Lung (tissue), 16 donors: Measurements from ENCODE around the gene MYL7. TPM values are rescaled to one million over a fixed set of nuclear protein-coding genes. Genes with fewer than 3 reads are reported as not detected.

Experiments
- ATAC-seq: fragments of 200-7000 bp; cut with Tn5 transposase; one replicate; pipeline ENCODE4 v1.9.1; 2020; ENCODE audit warnings: moderate number of reproducible peaks; ENCODE audit not compliant: insufficient read depth, low FRiP score
- DNase-seq, 3 donors: peaks; one replicate each; pipeline ENCODE4 v3.0.0-alpha.2; 2013 to 2017
- H3K27ac ChIP-seq, 2 donors: one replicate each; pipeline ENCODE4 v1.5.1; 2013; ENCODE audit warnings: mild to moderate bottlenecking in 2 of 2, moderate library complexity in 2 of 2, control low read depth in 1 of 2, inconsistent platforms in 1 of 2, low read depth in 1 of 2, low read length in 1 of 2
- H3K27me3 ChIP-seq, 3 donors: one replicate each; pipeline ENCODE4 v1.5.1; 2013; ENCODE audit warnings: low read length in 2 of 3; ENCODE audit not compliant: control insufficient read depth in 3 of 3, insufficient read depth in 3 of 3
- H3K36me3 ChIP-seq, 4 donors: one replicate each; pipeline ENCODE4 v1.5.1; 2013; ENCODE audit warnings: low read length in 4 of 4, mild to moderate bottlenecking in 1 of 4, moderate library complexity in 1 of 4; ENCODE audit not compliant: control insufficient read depth in 4 of 4, insufficient read depth in 4 of 4
- H3K4me1 ChIP-seq, 5 donors: one replicate each; pipeline ENCODE4 v1.5.1; 2013; ENCODE audit warnings: low read length in 5 of 5, mild to moderate bottlenecking in 2 of 5, moderate library complexity in 1 of 5; ENCODE audit not compliant: control insufficient read depth in 5 of 5, insufficient read depth in 5 of 5
- H3K4me3 ChIP-seq: one replicate; pipeline ENCODE4 v1.5.1; 2013; ENCODE audit warnings: mild to moderate bottlenecking, control low read depth, moderate library complexity
- H3K9ac ChIP-seq, 2 donors: one replicate each; pipeline ENCODE4 v1.5.1; 2013; ENCODE audit warnings: low read length in 2 of 2, control low read depth in 1 of 2; ENCODE audit not compliant: insufficient read depth in 1 of 2
- H3K9me3 ChIP-seq, 4 donors: one replicate each; pipeline ENCODE4 v1.5.1; 2013; ENCODE audit warnings: low read length in 3 of 4, mild to moderate bottlenecking in 1 of 4, moderate library complexity in 1 of 4; ENCODE audit not compliant: control insufficient read depth in 4 of 4, insufficient read depth in 3 of 4
- WGBS, 2 donors: extraction: QIAGEN DNeasy Blood & Tissue Kit; methylation state at CpG; one replicate each; pipeline ENCODE4 v1.1.7; 2013; 5-methylcytosine and 5-hydroxymethylcytosine counted together
- long read RNA-seq, 5 donors: transcript quantifications; one replicate each; lab custom pipeline, GENCODE V29; 2026
- polyA plus RNA-seq, 2 donors: library from polyadenylated mRNA; stranded (reverse); fragments of 200-250 nt; gene quantifications; one replicate each; pipeline ENCODE4 v1.2.1, GENCODE V29; 2013
- total RNA-seq, 2 donors: library from RNA; depleted of rRNA in 1 of 2; stranded (reverse); fragments of >200 nt in 1 of 2; gene quantifications; one replicate each; pipeline ENCODE4 v1.2.1, GENCODE V29; 2014 to 2021
- TF ChIP-seq, protein P1 (sequence below): IDR thresholded peaks from 2 replicates; pipeline ENCODE4 v1.5.1; 2012; ENCODE audit warnings: mild to moderate bottlenecking; ENCODE audit errors: control extremely low read depth, extremely low read depth
- donor health status: control.
- donor health status: control.
- donor health status: Bipolar disorder and iron deficiency.
- donor health status: healthy.
- donor health status: DM: yes; HTN: yes; CAD: no.

MYL7 gene, protein sequence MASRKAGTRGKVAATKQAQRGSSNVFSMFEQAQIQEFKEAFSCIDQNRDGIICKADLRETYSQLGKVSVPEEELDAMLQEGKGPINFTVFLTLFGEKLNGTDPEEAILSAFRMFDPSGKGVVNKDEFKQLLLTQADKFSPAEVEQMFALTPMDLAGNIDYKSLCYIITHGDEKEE
- 10 to 100 TPM in 1 of 2 donors, not detected in 1; 13.0 TPM for total RNA-seq
- under 1 TPM in 1 of 2 donors, not detected in 1; 0.08 TPM for polyA plus RNA-seq
- long read RNA-seq, donor 1, transcript MYL7-201 (7 exons, 612 nt): major isoform, 5 of 9 reads
- long read RNA-seq, donor 1, partial matches to known transcripts: 0 of 9 reads
- long read RNA-seq, donor 1, other reads (novel, unspliced or antisense): 0 of 9 reads
- long read RNA-seq, donor 2: 0 reads
- long read RNA-seq, donor 3: 0 reads
- long read RNA-seq, donor 4, transcript MYL7-201 (7 exons, 612 nt): major isoform, 7 of 8 reads
- long read RNA-seq, donor 4, partial matches to known transcripts: 0 of 8 reads
- long read RNA-seq, donor 4, other reads (novel, unspliced or antisense): 0 of 8 reads
- long read RNA-seq, donor 5, transcript MYL7-201 (7 exons, 612 nt): major isoform, 5 of 13 reads
- long read RNA-seq, donor 5, partial matches to known transcripts: 5 of 13 reads
- long read RNA-seq, donor 5, other reads (novel, unspliced or antisense): 0 of 13 reads

DNA sequence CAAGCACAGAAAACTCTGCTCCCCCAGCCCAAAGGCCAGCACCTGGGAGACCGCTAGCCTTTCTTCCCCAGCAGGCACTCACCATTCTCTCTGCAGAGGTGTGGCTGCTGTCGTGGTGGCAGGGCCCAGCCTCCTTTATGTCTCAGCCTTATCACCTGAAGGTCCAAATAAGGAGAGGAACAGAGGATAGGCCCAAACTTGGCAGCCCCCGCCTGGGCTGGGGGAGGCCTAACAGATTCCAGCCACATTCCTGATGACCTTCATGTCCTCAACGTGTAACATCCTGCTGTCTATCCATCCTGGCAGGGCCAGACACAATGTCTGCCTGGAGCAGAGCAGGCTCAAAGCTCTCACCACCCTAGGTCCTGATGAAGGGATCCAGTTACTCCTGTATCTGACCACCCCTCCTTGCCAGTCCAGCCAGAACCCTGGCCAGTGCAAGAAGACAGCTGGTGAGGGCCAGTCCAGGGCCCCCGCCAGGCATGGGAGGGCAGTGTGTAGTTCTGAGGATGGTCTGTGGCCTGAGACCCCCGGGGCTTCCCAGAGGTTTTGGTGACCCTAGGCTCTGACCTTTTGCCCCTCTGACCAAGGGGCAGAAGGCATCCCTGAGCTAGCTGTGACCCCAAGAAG is at the start of gene MYL7:
Gene MYL7, minus strand, starts transcription at position 112 of the 630 bp plus-strand sequence. Its CDS starts 27 bp downstream, at position 85.
- Histone ChIP-seq H3K36me3 (no peaks in the 10 kb centered on the region), H3K27me3 (peaks cover 0 to 14% (median 0%) of the 10 kb centered on the region in 3 donors), H3K9me3 (no peaks in the 10 kb centered on the region), H3K9ac (no peak within 1 kb of the TSS), H3K4me3 (no peak within 1 kb of the TSS), H3K27ac (no peak within 1 kb of the TSS), H3K4me1 (peaks cover under 1 to 11% (median 8%) of the 10 kb centered on the region in 5 donors)
- ATAC-seq: no peak
- 77 to 88% methylated on average over 6 of the region's 6 CpGs for WGBS, 2 donors
- peak in 1 of 3 donors; percentile 9 for DNase-seq
- TF ChIP-seq, protein P1, sequence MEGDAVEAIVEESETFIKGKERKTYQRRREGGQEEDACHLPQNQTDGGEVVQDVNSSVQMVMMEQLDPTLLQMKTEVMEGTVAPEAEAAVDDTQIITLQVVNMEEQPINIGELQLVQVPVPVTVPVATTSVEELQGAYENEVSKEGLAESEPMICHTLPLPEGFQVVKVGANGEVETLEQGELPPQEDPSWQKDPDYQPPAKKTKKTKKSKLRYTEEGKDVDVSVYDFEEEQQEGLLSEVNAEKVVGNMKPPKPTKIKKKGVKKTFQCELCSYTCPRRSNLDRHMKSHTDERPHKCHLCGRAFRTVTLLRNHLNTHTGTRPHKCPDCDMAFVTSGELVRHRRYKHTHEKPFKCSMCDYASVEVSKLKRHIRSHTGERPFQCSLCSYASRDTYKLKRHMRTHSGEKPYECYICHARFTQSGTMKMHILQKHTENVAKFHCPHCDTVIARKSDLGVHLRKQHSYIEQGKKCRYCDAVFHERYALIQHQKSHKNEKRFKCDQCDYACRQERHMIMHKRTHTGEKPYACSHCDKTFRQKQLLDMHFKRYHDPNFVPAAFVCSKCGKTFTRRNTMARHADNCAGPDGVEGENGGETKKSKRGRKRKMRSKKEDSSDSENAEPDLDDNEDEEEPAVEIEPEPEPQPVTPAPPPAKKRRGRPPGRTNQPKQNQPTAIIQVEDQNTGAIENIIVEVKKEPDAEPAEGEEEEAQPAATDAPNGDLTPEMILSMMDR: no peak

DNA sequence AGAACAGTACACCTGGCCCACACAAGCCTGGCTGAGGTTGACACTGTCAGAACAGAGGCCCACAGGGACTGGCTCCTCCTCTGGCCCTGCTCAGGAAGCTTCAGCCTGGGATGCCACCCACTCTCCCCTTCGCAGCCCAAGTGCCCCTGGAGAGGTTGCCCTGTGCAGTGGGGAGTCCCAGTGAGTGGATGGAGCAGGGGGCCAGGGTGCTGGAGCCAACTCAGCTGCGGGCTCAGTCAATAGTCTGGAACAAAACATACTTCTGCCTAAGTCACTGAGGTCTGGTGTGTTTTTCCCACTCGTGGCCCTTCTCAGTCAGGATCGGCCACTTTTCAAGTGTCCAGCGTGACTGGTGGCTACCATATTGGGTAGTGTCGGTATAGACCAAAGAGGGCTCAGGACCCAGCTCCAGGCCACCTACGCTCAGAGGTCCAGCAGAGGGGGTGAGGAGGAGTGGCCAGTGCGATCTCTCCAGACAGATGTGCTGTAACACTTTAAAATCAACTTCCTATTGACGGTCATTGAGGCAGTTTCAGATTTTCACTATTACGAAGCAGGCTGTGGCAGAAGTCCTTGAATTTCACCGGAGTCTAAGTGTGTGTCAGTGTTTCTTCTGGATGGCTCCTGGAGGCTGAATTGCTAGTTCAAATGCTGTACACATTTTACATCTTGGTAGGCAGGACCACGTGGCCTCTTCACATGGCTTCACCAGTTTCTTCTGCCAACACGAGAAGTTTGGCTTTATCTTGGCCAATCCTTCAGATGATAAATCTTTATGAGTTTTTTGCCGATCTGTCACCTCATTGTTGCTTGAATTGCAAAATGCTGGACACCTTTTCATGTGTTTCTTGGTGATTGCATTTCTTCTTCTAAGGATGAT is 49.1 kb upstream of the MYL7 start:
- H3K27me3 ChIP-seq: peaks cover 0 to 6% (median 0%) of the 10 kb centered on the region in 3 donors
- TF ChIP-seq, protein P1: no peak
- no peak overlapping the region for H3K4me3 ChIP-seq
- H3K9me3 ChIP-seq: no peaks in the 10 kb centered on the region
- H3K4me1 ChIP-seq: peaks cover 0 to 13% (median 5%) of the 10 kb centered on the region in 5 donors
- no peaks in the 10 kb centered on the region for H3K36me3 ChIP-seq
- ATAC-seq (no peak), DNase-seq (no peak)
- H3K9ac ChIP-seq: no peak overlapping the region
- WGBS, 2 donors: 83 to 85% methylated on average over 14 of the region's 14 CpGs
- no peak overlapping the region for H3K27ac ChIP-seq

DNA sequence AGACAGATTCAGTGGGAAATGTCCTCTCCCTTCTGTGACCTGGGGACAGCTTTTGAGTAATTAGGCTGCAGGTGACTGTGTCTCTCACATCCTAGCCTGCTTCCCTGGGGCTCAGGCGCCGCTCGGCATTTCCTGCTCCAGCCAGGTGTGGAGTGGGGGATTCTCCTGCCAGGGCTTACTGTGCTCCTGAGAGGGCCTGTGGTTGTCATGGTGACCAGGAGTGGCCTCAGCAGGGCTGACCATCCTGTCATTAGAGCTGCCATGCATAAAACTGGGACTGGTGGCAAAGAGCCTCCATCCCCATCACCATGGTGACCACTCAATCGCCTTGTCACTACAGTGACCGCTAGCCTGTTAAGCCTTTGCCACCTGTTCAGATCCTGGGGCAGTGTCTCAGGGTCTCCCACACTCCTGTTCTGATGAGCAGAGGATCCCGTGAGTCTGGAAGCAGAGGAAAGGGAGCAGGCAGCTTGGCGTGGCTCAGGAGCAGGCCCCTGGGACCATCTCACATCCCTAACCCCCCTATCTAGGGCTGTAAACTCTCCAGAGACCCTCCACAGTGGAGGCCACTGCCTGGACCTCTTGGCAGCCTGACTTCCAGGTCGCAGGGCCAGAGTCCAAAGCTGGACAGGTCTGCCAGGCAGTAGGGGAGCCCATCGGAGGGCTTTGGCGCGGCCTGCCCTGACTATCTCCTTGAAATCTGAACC is 48.3 kb upstream of the MYL7 start, which contains the start of gene GCK:
Gene GCK, minus strand, starts transcription at position 154 of the 707 bp plus-strand sequence. CDS start 486 bp downstream, outside the sequence.
- no peak for ATAC-seq
- 76 to 91% methylated on average over 11 of the region's 11 CpGs for WGBS, 2 donors

More for the DNA sequence above, 48.3 kb upstream of the MYL7 start, which contains the start of gene GCK:
- peaks cover 0 to 13% (median 5%) of the 10 kb centered on the region in 5 donors for H3K4me1 ChIP-seq
- TF ChIP-seq, protein P1: no peak
- H3K4me3 ChIP-seq: no peak within 1 kb of the TSS
- H3K9ac ChIP-seq: no peak within 1 kb of the TSS
- DNase-seq: no peak
- no peaks in the 10 kb centered on the region for H3K36me3 ChIP-seq
- no peak within 1 kb of the TSS for H3K27ac ChIP-seq
- H3K9me3 ChIP-seq: no peaks in the 10 kb centered on the region
- H3K27me3 ChIP-seq: peaks cover 0 to 6% (median 0%) of the 10 kb centered on the region in 3 donors
